ENCODE measurements around the gene PELI2.

GRCh38 chr14:56180754-56181542 is 62.7 kb downstream of the PELI2 start:
- TF ChIP-seq POLR2A (IDR thresholded peaks at IDR 0.05; ENCODE audit: low read length) = no peak
- TF ChIP-seq GATA1 (IDR thresholded peaks at IDR 0.05; ENCODE audit: low read depth, low read length) = no peak
